AG08396 (cell line): ENCODE results near the gene PARD3.
A peak's percentile ranks its signal among the peaks of the same experiment; 100 is the strongest.

Source experiments
- DNase-seq: peaks from one replicate; pipeline ENCODE4 v3.0.0; 2012; ENCODE audit warnings: low spot score, mixed read lengths

PARD3 gene

DNA sequence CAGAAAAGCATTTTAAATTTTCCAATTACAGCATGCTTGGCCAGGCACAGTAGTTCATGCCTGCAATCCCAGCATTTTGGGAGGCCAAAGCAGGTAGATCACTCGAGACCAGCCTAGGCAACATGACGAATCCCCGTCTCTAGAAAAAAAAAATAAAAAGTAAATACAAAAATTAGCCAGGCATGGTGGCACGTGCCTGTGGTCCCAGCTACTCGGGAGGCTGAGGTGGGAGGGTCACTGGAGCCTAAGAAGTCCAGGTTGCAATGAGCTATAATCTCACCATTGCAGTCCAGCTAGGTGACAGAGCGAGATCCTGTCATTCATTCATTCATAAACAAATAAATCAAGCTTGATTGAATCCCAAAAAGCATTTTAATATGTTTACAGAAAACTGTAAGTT lies 234.9 kb downstream of the PARD3 start:
- DNase-seq = no peak

- no peak for DNase-seq
Measured at GRCh38 chr10:34578468-34578867, 236.6 kb downstream of the PARD3 start.

- no peak for DNase-seq
Measured at GRCh38 chr10:34576797-34577196, 238.3 kb downstream of the PARD3 start.

- DNase-seq = peak; percentile 41
Measured at GRCh38 chr10:34575882-34576281, 239.2 kb downstream of the PARD3 start.

- no peak for DNase-seq
Measured at GRCh38 chr10:34574353-34574934, 240.7 kb downstream of the PARD3 start.

DNA sequence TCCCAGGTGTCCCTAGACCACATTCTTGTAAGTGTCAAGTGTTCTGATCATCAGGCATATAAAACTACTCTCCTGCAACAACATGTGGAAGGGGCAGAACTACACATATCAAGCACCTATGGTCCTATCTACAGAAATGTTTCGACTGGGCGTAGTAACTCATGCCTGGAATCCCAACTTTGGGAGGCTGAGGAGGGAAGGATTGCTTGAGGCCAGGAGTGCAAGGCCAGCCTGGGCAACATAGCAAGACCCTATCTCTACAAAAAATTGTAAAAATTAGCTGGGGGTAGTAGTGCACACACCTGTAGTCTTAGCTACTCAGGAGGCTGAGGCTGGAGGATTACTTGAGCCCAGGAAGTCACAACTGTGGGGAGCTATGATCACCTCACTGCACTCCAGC lies 244.2 kb downstream of the PARD3 start:
- no peak for DNase-seq

GRCh38 chr10:34567659-34568253 lies 247.3 kb downstream of the PARD3 start:
- DNase-seq = no peak

- DNase-seq = peak; percentile 25
Measured at GRCh38 chr10:34565934-34566333, 249.2 kb downstream of the PARD3 start.

GRCh38 chr10:34558093-34558583 lies 257.0 kb downstream of the PARD3 start:
- no peak for DNase-seq

GRCh38 chr10:34557173-34557572 lies 257.9 kb downstream of the PARD3 start:
- DNase-seq = no peak

DNA sequence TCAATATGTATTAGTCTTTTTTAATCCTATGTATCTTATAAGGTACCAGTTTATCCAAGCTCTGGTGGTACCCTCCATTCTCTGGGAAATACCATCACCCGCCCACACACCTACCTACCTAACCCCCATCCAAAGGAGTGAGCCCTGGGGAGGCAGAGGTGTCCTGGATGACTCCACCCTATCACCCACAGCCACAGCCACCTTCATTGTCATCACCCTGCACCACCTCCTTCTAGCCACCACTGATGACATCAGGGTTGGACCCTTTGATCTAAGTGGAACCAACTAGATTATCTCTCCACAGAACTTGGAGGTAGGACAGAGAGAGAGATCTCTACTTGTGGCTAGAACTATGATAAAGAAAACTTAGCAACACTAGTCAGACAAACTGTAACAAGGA lies 259.4 kb downstream of the PARD3 start:
- DNase-seq = no peak

- no peak for DNase-seq
Measured at GRCh38 chr10:34553747-34554146, 261.3 kb downstream of the PARD3 start.

GRCh38 chr10:34551295-34551694 lies 263.8 kb downstream of the PARD3 start:
- DNase-seq = no peak

- no peak for DNase-seq
Measured at GRCh38 chr10:34549953-34550352, 265.1 kb downstream of the PARD3 start.

- DNase-seq = no peak
Measured at GRCh38 chr10:34549001-34549400, 266.1 kb downstream of the PARD3 start.

DNA sequence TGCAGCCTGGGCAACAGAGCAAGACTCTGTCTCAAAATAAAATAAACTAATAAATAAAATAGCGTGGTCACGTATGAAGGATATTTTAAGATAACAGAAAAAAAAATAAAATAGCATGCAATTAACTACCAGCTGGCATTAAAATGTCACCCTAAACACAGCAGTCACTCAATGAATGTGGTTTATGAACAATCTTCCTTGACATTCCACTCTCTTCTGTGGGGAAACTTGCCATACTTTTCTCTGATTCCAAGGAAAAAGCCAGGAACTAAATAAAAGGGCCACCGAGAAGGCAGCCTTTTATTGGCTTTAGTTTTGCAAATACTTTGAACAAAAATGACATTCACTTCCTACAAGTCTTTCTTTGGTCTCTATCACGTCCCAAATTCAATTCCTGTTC lies 266.6 kb downstream of the PARD3 start:
- no peak for DNase-seq

- no peak for DNase-seq
Measured at GRCh38 chr10:34547695-34548094, 267.4 kb downstream of the PARD3 start.

GRCh38 chr10:34547291-34547690 lies 267.8 kb downstream of the PARD3 start:
- DNase-seq = no peak

GRCh38 chr10:34544400-34544799 lies 270.7 kb downstream of the PARD3 start:
- no peak for DNase-seq

GRCh38 chr10:34543716-34544115 lies 271.4 kb downstream of the PARD3 start:
- DNase-seq = no peak

- DNase-seq = no peak
Measured at GRCh38 chr10:34540492-34540891, 274.6 kb downstream of the PARD3 start.

DNA sequence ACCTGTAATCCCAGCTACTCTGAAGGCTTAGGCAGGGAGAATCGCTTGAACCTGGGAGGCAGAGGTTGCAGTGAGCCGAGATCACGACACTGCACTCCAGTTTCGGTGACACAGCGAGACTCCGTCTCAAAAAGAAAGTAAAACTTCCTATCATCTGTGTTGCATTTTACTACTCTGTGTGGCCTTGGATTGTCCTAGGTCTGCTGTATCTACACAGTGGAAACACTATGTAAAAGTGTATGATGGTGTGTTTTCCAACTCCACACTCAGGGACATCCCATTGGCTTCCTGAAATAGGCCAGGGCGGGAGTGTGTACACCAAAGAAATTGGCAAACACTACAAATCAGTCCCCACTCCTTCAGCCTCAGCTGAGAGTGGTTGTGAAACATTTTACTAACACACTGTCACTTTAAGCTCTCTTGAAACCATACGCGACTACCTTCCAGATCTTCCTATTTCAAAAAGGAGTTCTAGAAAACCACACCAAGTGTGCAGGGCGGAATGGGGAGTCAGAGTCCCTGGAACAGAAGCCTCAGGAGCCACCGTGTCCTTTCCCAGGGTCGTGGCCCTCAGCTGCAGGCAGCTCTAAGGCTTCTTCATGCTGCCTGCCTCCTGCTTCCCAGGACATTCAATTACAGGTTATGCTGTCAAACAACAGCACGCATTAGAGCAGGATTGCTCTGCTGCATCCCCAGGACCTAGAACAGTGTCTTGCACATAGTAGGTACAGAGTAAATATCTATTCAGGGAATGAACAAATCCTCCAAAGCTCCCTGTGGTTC lies 275.4 kb downstream of the PARD3 start:
- peak; percentile 14 for DNase-seq

- DNase-seq = no peak
Measured at GRCh38 chr10:34538281-34538829, 276.7 kb downstream of the PARD3 start.
